ENCODE data around the gene PTPN1.

DNA sequence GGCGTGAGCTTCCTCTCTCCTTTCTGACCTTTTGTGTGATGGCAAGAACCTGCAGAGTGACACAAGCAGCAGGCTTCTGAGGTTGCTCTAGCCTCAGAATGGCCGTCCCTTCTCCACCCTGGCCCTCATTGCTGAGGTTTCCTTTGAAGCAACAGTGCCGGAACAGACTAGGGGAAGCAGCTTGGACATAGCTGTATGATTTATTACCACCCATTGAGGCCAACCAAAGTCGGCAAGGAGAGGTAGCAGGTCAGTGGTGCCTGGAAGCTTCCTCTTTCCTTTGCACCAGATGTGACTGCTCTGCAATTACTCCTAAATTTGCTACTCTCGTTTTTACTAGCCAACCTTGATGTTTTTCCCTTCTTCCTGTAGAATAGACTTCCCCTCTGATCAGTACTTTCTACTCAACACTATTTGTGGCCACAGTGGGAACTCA is 31.4 kb downstream of the PTPN1 start:
- TF ChIP-seq, protein P1, sequence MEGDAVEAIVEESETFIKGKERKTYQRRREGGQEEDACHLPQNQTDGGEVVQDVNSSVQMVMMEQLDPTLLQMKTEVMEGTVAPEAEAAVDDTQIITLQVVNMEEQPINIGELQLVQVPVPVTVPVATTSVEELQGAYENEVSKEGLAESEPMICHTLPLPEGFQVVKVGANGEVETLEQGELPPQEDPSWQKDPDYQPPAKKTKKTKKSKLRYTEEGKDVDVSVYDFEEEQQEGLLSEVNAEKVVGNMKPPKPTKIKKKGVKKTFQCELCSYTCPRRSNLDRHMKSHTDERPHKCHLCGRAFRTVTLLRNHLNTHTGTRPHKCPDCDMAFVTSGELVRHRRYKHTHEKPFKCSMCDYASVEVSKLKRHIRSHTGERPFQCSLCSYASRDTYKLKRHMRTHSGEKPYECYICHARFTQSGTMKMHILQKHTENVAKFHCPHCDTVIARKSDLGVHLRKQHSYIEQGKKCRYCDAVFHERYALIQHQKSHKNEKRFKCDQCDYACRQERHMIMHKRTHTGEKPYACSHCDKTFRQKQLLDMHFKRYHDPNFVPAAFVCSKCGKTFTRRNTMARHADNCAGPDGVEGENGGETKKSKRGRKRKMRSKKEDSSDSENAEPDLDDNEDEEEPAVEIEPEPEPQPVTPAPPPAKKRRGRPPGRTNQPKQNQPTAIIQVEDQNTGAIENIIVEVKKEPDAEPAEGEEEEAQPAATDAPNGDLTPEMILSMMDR (IDR thresholded peaks at IDR 0.05; ENCODE audit: low read length), result no peak
- TF ChIP-seq EZH2 (IDR thresholded peaks at IDR 0.05; ENCODE audit: borderline replicate concordance, low read length), result no peak
